GM18526 (cell line): ENCODE data around the gene RPS8.

ENCODE experiments used
- POLR2A ChIP-seq: IDR thresholded peaks from 3 replicates; pipeline ENCODE4 v1.6.1; 2011; ENCODE audit not compliant: insufficient read length; ENCODE audit errors: extremely low read depth

The RPS8 gene

GRCh38 chr1:44808063-44808937 lies 33.0 kb downstream of the RPS8 start, which contains the start of gene BTBD19:
Gene BTBD19 (plus strand): TSS chr1:44808523. CDS start chr1:44808821, 298 bp downstream.
- no peak for TF ChIP-seq POLR2A

GRCh38 chr1:44808938-44809917 lies 33.9 kb downstream of the RPS8 start:
- TF ChIP-seq POLR2A, result peak; percentile 29

GRCh38 chr1:44810101-44810761 lies 34.9 kb downstream of the RPS8 start:
- TF ChIP-seq POLR2A, result peak; percentile 15

GRCh38 chr1:44811234-44811633 lies 35.9 kb downstream of the RPS8 start:
- TF ChIP-seq POLR2A, result no peak

GRCh38 chr1:44812822-44813543 lies 37.6 kb downstream of the RPS8 start:
- TF ChIP-seq POLR2A, result no peak

- TF ChIP-seq POLR2A, result no peak
Observed at GRCh38 chr1:44817307-44817706, 42.0 kb downstream of the RPS8 start.

GRCh38 chr1:44817771-44818495 lies 42.6 kb downstream of the RPS8 start:
- no peak for TF ChIP-seq POLR2A

GRCh38 chr1:44819196-44819607 lies 43.9 kb downstream of the RPS8 start:
- TF ChIP-seq POLR2A, result no peak

- peak; percentile 99 for TF ChIP-seq POLR2A
Observed at GRCh38 chr1:44819608-44820327, 44.4 kb downstream of the RPS8 start.

- TF ChIP-seq POLR2A, result no peak
Observed at GRCh38 chr1:44820328-44821239, 45.2 kb downstream of the RPS8 start.

GRCh38 chr1:44821240-44821715 lies 45.9 kb downstream of the RPS8 start:
- no peak for TF ChIP-seq POLR2A

GRCh38 chr1:44822131-44822701 lies 46.9 kb downstream of the RPS8 start:
- TF ChIP-seq POLR2A, result no peak
